CD14-positive monocyte (primary cell): Measurements from ENCODE around the gene C8G. TPM values are rescaled to one million over a fixed set of nuclear protein-coding genes. Genes with fewer than 3 reads are reported as not detected.

Experiments
- DNase-seq, 3 donors: peaks; one replicate each; pipeline ENCODE4 v3.0.0-alpha.2; 2011 to 2022
- H2AFZ ChIP-seq: 2 replicates; pipeline ENCODE4 v1.6.0; 2012; ENCODE audit warnings: mild to moderate bottlenecking, low read depth, low read length, inconsistent platforms; ENCODE audit not compliant: insufficient read depth, poor library complexity, severe bottlenecking
- H3K27ac ChIP-seq, 2 donors: 1 replicate in 1 of 2; 2 replicates in 1 of 2; pipeline ENCODE4 v1.5.1; 2012 to 2013; ENCODE audit warnings: low read length in 2 of 2, control low read depth in 1 of 2, inconsistent platforms in 1 of 2, low read depth in 1 of 2, mild to moderate bottlenecking in 1 of 2
- H3K27me3 ChIP-seq, 2 donors: one replicate each; pipeline versions ENCODE4 v1.6.0 to v1.6.1; 2011 to 2013; ENCODE audit warnings: low read length in 2 of 2; ENCODE audit not compliant: control insufficient read depth in 2 of 2, insufficient read depth in 2 of 2
- H3K36me3 ChIP-seq, 2 donors: replicated peaks in 1 of 2; 1 replicate in 1 of 2; 2 replicates in 1 of 2; pipeline versions ENCODE4 v1.5.1 to v1.6.1; 2012 to 2013; ENCODE audit warnings: low read length in 2 of 2, control low read depth in 1 of 2, inconsistent platforms in 1 of 2, mild to moderate bottlenecking in 1 of 2; ENCODE audit not compliant: insufficient read depth in 2 of 2, control insufficient read depth in 1 of 2
- H3K4me1 ChIP-seq, 2 donors: 1 replicate in 1 of 2; 2 replicates in 1 of 2; pipeline versions ENCODE4 v1.5.1 to v1.6.1; 2012 to 2013; ENCODE audit warnings: low read length in 2 of 2, control low read depth in 1 of 2, inconsistent platforms in 1 of 2, mild to moderate bottlenecking in 1 of 2, moderate library complexity in 1 of 2; ENCODE audit not compliant: insufficient read depth in 2 of 2, control insufficient read depth in 1 of 2
- H3K4me2 ChIP-seq: replicated peaks from 2 replicates; pipeline ENCODE3; 2012; ENCODE audit warnings: low read length, moderate library complexity, mild to moderate bottlenecking; ENCODE audit not compliant: poor library complexity, severe bottlenecking; ENCODE audit errors: extremely low read depth
- H3K4me3 ChIP-seq, 3 experiments: fragments of 200-600 bp in 1 of 3; sonication (generic) in 1 of 3; replicated peaks in 1 of 3; 1 replicate in 2 of 3; 2 replicates in 1 of 3; pipeline ENCODE4 v1.5.1; 2011 to 2013; ENCODE audit warnings: low read length in 3 of 3, mild to moderate bottlenecking in 3 of 3, control low read depth in 2 of 3, low read depth in 2 of 3, inconsistent platforms in 1 of 3, moderate library complexity in 1 of 3
- H3K79me2 ChIP-seq: 2 replicates; pipeline ENCODE4 v1.6.0; 2012; ENCODE audit warnings: mild to moderate bottlenecking, control low read depth, inconsistent platforms, low read length, moderate library complexity; ENCODE audit not compliant: insufficient read depth
- H3K9ac ChIP-seq: 2 replicates; pipeline ENCODE4 v1.6.0; 2017; ENCODE audit warnings: low read length, mild to moderate bottlenecking; ENCODE audit not compliant: insufficient read depth, poor library complexity, severe bottlenecking
- H3K9me3 ChIP-seq, 2 donors: replicated peaks in 1 of 2; 1 replicate in 1 of 2; 2 replicates in 1 of 2; pipeline versions ENCODE4 v1.5.1 to v1.6.1; 2012 to 2013; ENCODE audit warnings: low read length in 2 of 2, control low read depth in 1 of 2; ENCODE audit not compliant: control insufficient read depth in 1 of 2, insufficient read depth in 1 of 2
- H4K20me1 ChIP-seq: 2 replicates; pipeline ENCODE4 v1.6.0; 2012; ENCODE audit warnings: mild to moderate bottlenecking, low read length, control low read depth, moderate library complexity; ENCODE audit not compliant: insufficient read depth
- H3K27ac Mint-ChIP-seq, 7 donors: one replicate each; pipeline ENCODE4 v1.8.0; 2020; ENCODE audit warnings: mild to moderate bottlenecking in 7 of 7, mixed read lengths in 7 of 7, moderate library complexity in 6 of 7, inconsistent platforms in 2 of 7
- H3K27me3 Mint-ChIP-seq, 3 donors: one replicate each; pipeline ENCODE4 v1.8.0; 2021 to 2022; ENCODE audit warnings: low read depth in 3 of 3, mild to moderate bottlenecking in 3 of 3, mixed read lengths in 3 of 3, moderate library complexity in 3 of 3, inconsistent platforms in 1 of 3
- H3K36me3 Mint-ChIP-seq, 2 donors: one replicate each; pipeline ENCODE4 v1.8.0; 2020; ENCODE audit warnings: mixed read lengths in 2 of 2, inconsistent platforms in 1 of 2, mild to moderate bottlenecking in 1 of 2
- H3K4me1 Mint-ChIP-seq: one replicate; pipeline ENCODE4 v1.8.0; 2020; ENCODE audit warnings: mild to moderate bottlenecking, mixed read lengths
- H3K4me3 Mint-ChIP-seq, 2 donors: one replicate each; pipeline ENCODE4 v1.8.0; 2020; ENCODE audit warnings: mild to moderate bottlenecking in 2 of 2, mixed read lengths in 2 of 2, moderate library complexity in 1 of 2
- H3K9me3 Mint-ChIP-seq, 7 donors: one replicate each; pipeline ENCODE4 v1.8.0; 2020 to 2022; ENCODE audit warnings: mixed read lengths in 7 of 7, mild to moderate bottlenecking in 6 of 7, moderate library complexity in 6 of 7, inconsistent platforms in 2 of 7
- WGBS: methylation state at CpG from one replicate; pipeline ENCODE4 v1.1.5; 2013; ENCODE audit warnings: missing lambda C conversion rate; ENCODE audit not compliant: insufficient coverage; 5-methylcytosine and 5-hydroxymethylcytosine counted together
- intact Hi-C, 2 donors: fragments of 100-400 bp; cut with micrococcal nuclease; formaldehyde crosslinking; loops; one replicate each; pipeline versions ENCODE4 v1.15.0 to v1.15.1; 2023
- polyA plus RNA-seq, 3 donors: library from polyadenylated mRNA; depleted of rRNA in 1 of 3; unstranded in 2 of 3; stranded (reverse) in 1 of 3; fragments of 300-500 nt in 2 of 3; fragments of >200 nt in 1 of 3; fragmentation: Illumina TruSeq in 2 of 3; gene quantifications; 1 replicate in 2 of 3; 2 replicates in 1 of 3; pipeline ENCODE4 v1.2.3, GENCODE V29; 2012 to 2021
- TF ChIP-seq, protein P1 (sequence below): fragments of 200-600 bp; IDR thresholded peaks from one replicate; pipeline ENCODE4 v1.8.0; 2022; ENCODE audit warnings: antibody characterized with exemption, mild to moderate bottlenecking

The C8G gene
- polyA plus RNA-seq, 3 donors = 0.55 to 0.72 TPM; not detected in 1

DNA sequence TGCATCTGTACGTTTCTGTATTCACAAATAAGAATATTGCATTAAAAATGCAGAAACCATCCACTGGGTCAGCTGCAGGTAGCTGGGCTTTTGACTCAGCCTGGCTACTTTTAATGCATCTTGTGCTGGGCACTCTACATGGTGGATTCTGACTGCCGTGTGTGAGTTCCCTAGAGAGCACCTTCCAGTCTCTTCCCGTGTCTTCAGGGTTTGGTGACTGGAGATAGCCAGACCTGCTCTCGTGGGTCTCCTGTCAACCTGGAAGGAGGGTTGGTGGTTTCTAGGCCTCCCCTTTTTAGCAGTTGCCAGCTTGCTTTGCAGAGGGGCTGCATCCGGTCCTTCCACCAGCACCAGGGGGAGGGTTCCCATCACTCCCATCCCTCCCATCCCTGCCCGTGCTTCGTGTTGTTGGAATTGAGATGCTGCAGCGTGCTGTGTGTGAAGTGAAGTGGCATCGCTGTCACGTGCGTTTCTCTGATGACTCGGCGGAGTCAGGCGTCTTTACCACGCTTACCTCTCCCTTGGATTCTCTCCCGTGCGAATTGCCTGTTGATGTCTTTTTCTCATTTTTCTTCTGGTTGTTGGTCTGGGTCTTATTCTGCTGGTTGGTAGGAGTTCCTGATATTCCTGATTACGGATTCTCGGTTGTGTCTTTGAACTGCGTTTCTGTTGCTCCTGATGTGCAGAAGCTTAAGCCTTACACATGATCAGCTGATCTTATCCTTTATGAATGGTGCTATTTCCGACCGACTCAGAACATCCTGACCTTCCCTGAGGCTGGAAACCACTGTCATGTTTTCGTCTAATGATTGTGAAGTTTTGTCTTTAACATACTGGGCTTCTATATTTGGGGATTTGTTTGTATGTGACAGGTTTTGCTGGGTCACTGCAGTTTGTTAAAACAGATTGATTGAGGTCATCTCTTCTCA, 17.4 kb upstream of the C8G start:
- Histone ChIP-seq H3K36me3 (peaks cover 16 to 50% of the 10 kb centered on the region in 2 donors), H3K9ac (no peak overlapping the region), H3K27me3 (no peaks in the 10 kb centered on the region), H2AFZ (no peak overlapping the region), H3K4me2 (no peak overlapping the region), H3K4me3 (no peak overlapping the region), H4K20me1 (no peaks in the 10 kb centered on the region), H3K9me3 (no peaks in the 10 kb centered on the region), H3K79me2 (no peaks in the 10 kb centered on the region), H3K4me1 (peaks cover 0 to 5% of the 10 kb centered on the region in 2 donors), H3K27ac (peak overlapping the region in 1 of 2 donors; percentile 16)
- no peak overlapping the region for H3K4me3 Mint-ChIP-seq
- no peaks in the 10 kb centered on the region for H3K27me3 Mint-ChIP-seq
- H3K4me1 Mint-ChIP-seq = peaks cover 15% of the 10 kb centered on the region
- TF ChIP-seq, protein P1, sequence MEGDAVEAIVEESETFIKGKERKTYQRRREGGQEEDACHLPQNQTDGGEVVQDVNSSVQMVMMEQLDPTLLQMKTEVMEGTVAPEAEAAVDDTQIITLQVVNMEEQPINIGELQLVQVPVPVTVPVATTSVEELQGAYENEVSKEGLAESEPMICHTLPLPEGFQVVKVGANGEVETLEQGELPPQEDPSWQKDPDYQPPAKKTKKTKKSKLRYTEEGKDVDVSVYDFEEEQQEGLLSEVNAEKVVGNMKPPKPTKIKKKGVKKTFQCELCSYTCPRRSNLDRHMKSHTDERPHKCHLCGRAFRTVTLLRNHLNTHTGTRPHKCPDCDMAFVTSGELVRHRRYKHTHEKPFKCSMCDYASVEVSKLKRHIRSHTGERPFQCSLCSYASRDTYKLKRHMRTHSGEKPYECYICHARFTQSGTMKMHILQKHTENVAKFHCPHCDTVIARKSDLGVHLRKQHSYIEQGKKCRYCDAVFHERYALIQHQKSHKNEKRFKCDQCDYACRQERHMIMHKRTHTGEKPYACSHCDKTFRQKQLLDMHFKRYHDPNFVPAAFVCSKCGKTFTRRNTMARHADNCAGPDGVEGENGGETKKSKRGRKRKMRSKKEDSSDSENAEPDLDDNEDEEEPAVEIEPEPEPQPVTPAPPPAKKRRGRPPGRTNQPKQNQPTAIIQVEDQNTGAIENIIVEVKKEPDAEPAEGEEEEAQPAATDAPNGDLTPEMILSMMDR = no peak
- H3K27ac Mint-ChIP-seq = peak overlapping the region in 2 of 7 donors; percentile 5 to 43
- WGBS = 95% methylated on average over 14 of the region's 23 CpGs
- H3K36me3 Mint-ChIP-seq = peaks cover 20 to 51% of the 10 kb centered on the region in 2 donors
- intact Hi-C loops = no loop called here
- DNase-seq = no peak
- H3K9me3 Mint-ChIP-seq = peaks cover 0 to 2% (median 0%) of the 10 kb centered on the region in 7 donors

DNA sequence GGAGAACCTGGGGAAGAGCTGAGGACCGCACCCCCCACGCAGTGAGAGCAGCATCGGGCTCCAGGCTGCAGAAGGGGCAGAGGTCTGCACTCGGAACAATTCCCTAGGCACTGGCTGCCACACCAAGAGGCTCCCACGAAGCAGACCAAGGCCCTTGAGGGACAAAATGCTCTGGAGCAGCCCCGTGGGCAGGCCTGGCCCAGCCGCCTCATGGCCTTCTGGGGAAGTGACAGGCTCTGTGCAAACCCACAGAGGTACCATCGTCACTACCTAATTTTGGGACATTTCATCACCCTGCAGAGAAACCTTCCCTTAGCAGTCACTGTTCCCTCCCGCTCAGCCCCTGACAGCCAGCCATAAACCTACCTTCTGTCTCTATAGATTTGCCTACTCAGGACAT, 16.5 kb upstream of the C8G start:
- Mint-ChIP-seq H3K27ac (peak overlapping the region in 2 of 7 donors; percentile 27 to 50), H3K27me3 (no peaks in the 10 kb centered on the region), H3K4me3 (no peak overlapping the region), H3K36me3 (peaks cover 20 to 45% of the 10 kb centered on the region in 2 donors), H3K9me3 (peaks cover 0 to 2% (median 0%) of the 10 kb centered on the region in 7 donors), H3K4me1 (peaks cover 19% of the 10 kb centered on the region)
- TF ChIP-seq, protein P1 = peak; percentile 10
- Histone ChIP-seq H2AFZ (no peak overlapping the region), H3K4me3 (no peak overlapping the region), H3K36me3 (peaks cover 14 to 43% of the 10 kb centered on the region in 2 donors), H3K9ac (no peak overlapping the region), H3K4me1 (peaks cover 0 to 5% of the 10 kb centered on the region in 2 donors), H4K20me1 (no peaks in the 10 kb centered on the region), H3K4me2 (no peak overlapping the region), H3K27me3 (no peaks in the 10 kb centered on the region), H3K79me2 (no peaks in the 10 kb centered on the region), H3K27ac (peak overlapping the region in 1 of 2 donors; percentile 12), H3K9me3 (no peaks in the 10 kb centered on the region)
- 58% methylated on average over 9 of the region's 9 CpGs for WGBS
- intact Hi-C loops = no loop called here
- peak; percentile 14 to 49 (median 30) for DNase-seq
